HG02885 (cell line): ENCODE measurements around the gene MARF1.
"Not testable (repeated sequence)": the region's sequence is repeated elsewhere in the genome, so short reads cannot be mapped to it uniquely, and the experiment has no call there.

Source experiments
- ATAC-seq: cut with Tn5 transposase; IDR thresholded peaks from one replicate; pipeline ENCODE4 v1.9.1; 2021; ENCODE audit warnings: mild to moderate bottlenecking; ENCODE audit not compliant: unreplicated experiment, poor library complexity

Gene MARF1

GRCh38 chr16:15636392-15636873, 6.5 kb downstream of the MARF1 start:
- ATAC-seq = peak; percentile 46

- ATAC-seq = no peak
These were observed 7.0 kb downstream of the MARF1 start for GRCh38 chr16:15635926-15636325.

GRCh38 chr16:15631730-15632409, 11.1 kb downstream of the MARF1 start:
- ATAC-seq = no peak

GRCh38 chr16:15621889-15622288, 21.1 kb downstream of the MARF1 start:
- ATAC-seq = no peak

- no peak for ATAC-seq
These were observed 21.5 kb downstream of the MARF1 start for GRCh38 chr16:15621456-15621855.

- no peak for ATAC-seq
These were observed 22.3 kb downstream of the MARF1 start for GRCh38 chr16:15620611-15621195.

GRCh38 chr16:15618392-15618791, 24.6 kb downstream of the MARF1 start:
- ATAC-seq = no peak

GRCh38 chr16:15617901-15618300, 25.1 kb downstream of the MARF1 start:
- no peak for ATAC-seq

- ATAC-seq = no peak
These were observed 26.3 kb downstream of the MARF1 start for GRCh38 chr16:15616475-15617165.

- no peak for ATAC-seq
These were observed 26.9 kb downstream of the MARF1 start for GRCh38 chr16:15616012-15616411.

GRCh38 chr16:15613676-15614075, 29.3 kb downstream of the MARF1 start:
- ATAC-seq = no peak

- ATAC-seq = no peak
These were observed 31.3 kb downstream of the MARF1 start for GRCh38 chr16:15611610-15612009.

- ATAC-seq = no peak
These were observed 32.5 kb downstream of the MARF1 start for GRCh38 chr16:15610369-15610871.

- no peak for ATAC-seq
These were observed 33.7 kb downstream of the MARF1 start for GRCh38 chr16:15609286-15609649.

- no peak for ATAC-seq
These were observed 34.3 kb downstream of the MARF1 start for GRCh38 chr16:15608398-15609285.

- no peak for ATAC-seq
These were observed 35.1 kb downstream of the MARF1 start for GRCh38 chr16:15607700-15608396.

GRCh38 chr16:15607221-15607699, 35.7 kb downstream of the MARF1 start:
- not testable (repeated sequence) for ATAC-seq

- no peak for ATAC-seq
These were observed 36.3 kb downstream of the MARF1 start for GRCh38 chr16:15606518-15607220.
